Breast epithelium (tissue), 3 donors: ENCODE results near the gene ZC3H15.
A peak's percentile ranks its signal among the peaks of the same experiment; 100 is the strongest.

Experiments used
- CTCF ChIP-seq, 3 donors: fragments of 450-650 bp; IDR thresholded peaks; one replicate each; pipeline ENCODE4 v1.5.1; 2016 to 2017; ENCODE audit warnings: antibody characterized with exemption in 3 of 3, mild to moderate bottlenecking in 3 of 3, moderate library complexity in 3 of 3
- POLR2A ChIP-seq: fragments of 450-650 bp; IDR thresholded peaks from one replicate; pipeline ENCODE4 v1.6.1; 2016; ENCODE audit warnings: antibody characterized with exemption, mild to moderate bottlenecking, moderate library complexity

GRCh38 chr2:186459009-186459408 lies 27.1 kb upstream of the ZC3H15 start:
- TF ChIP-seq POLR2A (no peak), CTCF (IDR thresholded peaks at IDR 0.05) (peak in 1 of 3 donors; percentile 21)
